CD4-positive, CD25-positive, alpha-beta regulatory T cell (primary cell): ENCODE measurements around the gene NTM. TPM values are rescaled to one million over a fixed set of nuclear protein-coding genes. Genes with fewer than 3 reads are reported as not detected.

Experiments
- ATAC-seq, 2 donors: fragments of 150-1000 bp; cut with Tn5 transposase; one replicate each; pipeline ENCODE4 v1.10.0; 2021; ENCODE audit warnings: low read depth in 2 of 2, moderate number of reproducible peaks in 2 of 2, moderate library complexity in 1 of 2
- DNase-seq, 3 donors: peaks; one replicate each; pipeline versions ENCODE4 v3.0.0 to v3.0.0-alpha.2; 2012 to 2022; ENCODE audit warnings: mixed read lengths in 1 of 3
- H3K27ac ChIP-seq: one replicate; pipeline ENCODE4 v1.7.0; 2013; ENCODE audit warnings: mild to moderate bottlenecking, low read length; ENCODE audit not compliant: insufficient read depth, poor library complexity, severe bottlenecking
- H3K27me3 ChIP-seq: one replicate; pipeline ENCODE4 v1.7.0; 2013; ENCODE audit warnings: low read length; ENCODE audit not compliant: control insufficient read depth, insufficient read depth
- H3K36me3 ChIP-seq: one replicate; pipeline ENCODE4 v1.7.0; 2013; ENCODE audit warnings: mild to moderate bottlenecking, low read length, moderate library complexity; ENCODE audit not compliant: control insufficient read depth, insufficient read depth
- H3K4me1 ChIP-seq: 2 replicates; pipeline ENCODE4 v1.7.0; 2013; ENCODE audit warnings: mild to moderate bottlenecking, low read length; ENCODE audit not compliant: insufficient read depth, control insufficient read depth, poor library complexity, severe bottlenecking
- H3K4me3 ChIP-seq: one replicate; pipeline ENCODE4 v1.7.0; 2013; ENCODE audit warnings: low read depth, mild to moderate bottlenecking, low read length, moderate library complexity
- H3K9me3 ChIP-seq, 2 experiments: 1 replicate in 1 of 2; 2 replicates in 1 of 2; pipeline ENCODE4 v1.7.0; 2013; ENCODE audit warnings: low read length in 2 of 2, mild to moderate bottlenecking in 1 of 2, moderate library complexity in 1 of 2; ENCODE audit not compliant: control insufficient read depth in 2 of 2
- H3K27ac Mint-ChIP-seq, 3 donors: one replicate each; pipeline ENCODE4 v1.8.0; 2020 to 2022; ENCODE audit warnings: mild to moderate bottlenecking in 3 of 3, mixed read lengths in 3 of 3, moderate library complexity in 2 of 3
- H3K27me3 Mint-ChIP-seq: one replicate; pipeline ENCODE4 v1.8.0; 2022; ENCODE audit warnings: mild to moderate bottlenecking, mixed read lengths
- H3K36me3 Mint-ChIP-seq: one replicate; pipeline ENCODE4 v1.8.0; 2020; ENCODE audit warnings: mixed read lengths
- H3K4me1 Mint-ChIP-seq, 4 donors: one replicate each; pipeline ENCODE4 v1.8.0; 2020 to 2022; ENCODE audit warnings: mixed read lengths in 4 of 4, mild to moderate bottlenecking in 1 of 4
- H3K4me3 Mint-ChIP-seq, 4 donors: one replicate each; pipeline ENCODE4 v1.8.0; 2020 to 2022; ENCODE audit warnings: mild to moderate bottlenecking in 4 of 4, mixed read lengths in 4 of 4, moderate library complexity in 3 of 4
- H3K9me3 Mint-ChIP-seq, 7 donors: one replicate each; pipeline ENCODE4 v1.8.0; 2020 to 2022; ENCODE audit warnings: mixed read lengths in 7 of 7, mild to moderate bottlenecking in 3 of 7, moderate library complexity in 2 of 7
- polyA plus RNA-seq, 4 donors: library from polyadenylated mRNA; unstranded; fragments of 300-500 nt; fragmentation: Illumina TruSeq; gene quantifications; one replicate each; pipeline ENCODE4 v1.2.3, GENCODE V29; 2021
- total RNA-seq: library from RNA; stranded (reverse); gene quantifications from one replicate; pipeline ENCODE4 v1.2.3, GENCODE V29; 2022

NTM gene
- total and polyA plus RNA-seq, 5 donors from 2014 or later = 1.3 TPM; not detected in 4

GRCh38 chr11:131886201-131886600 is 515.8 kb downstream of the NTM start:
- Histone ChIP-seq H3K4me3 (no peak overlapping the region), H3K27ac (no peak overlapping the region), H3K4me1 (no peaks in the 10 kb centered on the region), H3K36me3 (no peaks in the 10 kb centered on the region), H3K9me3 (no peaks in the 10 kb centered on the region), H3K27me3 (no peaks in the 10 kb centered on the region)
- no peak overlapping the region for H3K4me3 Mint-ChIP-seq
- no peak overlapping the region for H3K27ac Mint-ChIP-seq
- no peak for DNase-seq
- peaks cover 0 to 4% (median 0%) of the 10 kb centered on the region in 7 donors for H3K9me3 Mint-ChIP-seq
- H3K36me3 Mint-ChIP-seq = no peaks in the 10 kb centered on the region
- no peaks in the 10 kb centered on the region for H3K27me3 Mint-ChIP-seq
- ATAC-seq = no peak
- H3K4me1 Mint-ChIP-seq = no peaks in the 10 kb centered on the region

GRCh38 chr11:131888230-131888855 is 517.9 kb downstream of the NTM start:
- Histone ChIP-seq H3K4me3 (no peak overlapping the region), H3K4me1 (no peaks in the 10 kb centered on the region), H3K9me3 (no peaks in the 10 kb centered on the region), H3K27me3 (no peaks in the 10 kb centered on the region), H3K27ac (no peak overlapping the region), H3K36me3 (no peaks in the 10 kb centered on the region)
- Mint-ChIP-seq H3K4me3 (no peak overlapping the region), H3K4me1 (no peaks in the 10 kb centered on the region), H3K27me3 (no peaks in the 10 kb centered on the region), H3K36me3 (no peaks in the 10 kb centered on the region), H3K27ac (no peak overlapping the region), H3K9me3 (peaks cover 0 to 4% (median 0%) of the 10 kb centered on the region in 7 donors)
- no peak for DNase-seq
- ATAC-seq = no peak

GRCh38 chr11:131889146-131889577 is 518.7 kb downstream of the NTM start:
- H3K4me1 ChIP-seq = no peaks in the 10 kb centered on the region
- H3K36me3 ChIP-seq = no peaks in the 10 kb centered on the region
- no peak overlapping the region for H3K4me3 ChIP-seq
- ATAC-seq = no peak
- Mint-ChIP-seq H3K36me3 (no peaks in the 10 kb centered on the region), H3K9me3 (peaks cover 0 to 4% (median 0%) of the 10 kb centered on the region in 7 donors), H3K27me3 (no peaks in the 10 kb centered on the region), H3K27ac (no peak overlapping the region), H3K4me3 (no peak overlapping the region), H3K4me1 (no peaks in the 10 kb centered on the region)
- H3K27ac ChIP-seq = no peak overlapping the region
- H3K9me3 ChIP-seq = no peaks in the 10 kb centered on the region
- no peaks in the 10 kb centered on the region for H3K27me3 ChIP-seq
- no peak for DNase-seq

DNA sequence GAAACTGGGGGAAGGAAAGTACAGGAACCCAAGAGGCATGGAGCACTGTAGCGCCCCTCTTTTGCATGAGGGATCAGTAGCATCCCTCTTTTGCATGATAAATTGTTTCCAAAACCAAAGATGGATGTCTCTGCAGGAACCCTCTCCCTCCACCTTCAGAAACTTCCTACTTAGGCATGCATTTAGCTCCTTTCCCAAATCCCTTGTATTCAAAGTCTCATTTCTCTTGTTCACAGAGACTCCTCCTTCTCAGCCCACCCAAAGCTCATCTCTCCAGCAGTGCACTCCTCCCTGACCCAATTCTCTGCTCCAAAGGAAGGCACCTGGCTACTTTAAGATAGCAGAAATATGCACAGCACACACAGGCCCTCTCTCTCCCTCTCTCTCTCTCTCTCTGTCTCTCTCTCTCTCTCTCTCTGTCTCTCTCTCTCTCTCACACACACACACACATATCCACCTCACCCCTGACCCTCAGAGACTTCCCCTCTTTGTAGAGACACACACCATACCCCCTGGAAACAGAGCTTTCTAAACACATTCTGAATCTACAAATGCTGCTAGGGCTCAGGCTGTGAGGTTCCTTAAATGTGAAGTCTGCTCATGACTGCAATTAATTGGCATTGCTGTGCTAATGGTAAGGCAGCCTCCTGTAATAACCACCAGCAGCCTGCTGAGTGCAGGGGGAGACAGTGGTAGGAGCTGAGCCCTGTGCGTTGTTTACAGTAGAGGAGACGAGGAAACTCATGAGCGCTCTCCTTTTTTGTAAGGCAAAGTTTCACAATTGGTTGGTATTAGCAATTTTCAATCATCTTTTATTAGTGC is 519.6 kb downstream of the NTM start:
- Histone ChIP-seq H3K36me3 (no peaks in the 10 kb centered on the region), H3K4me1 (no peaks in the 10 kb centered on the region), H3K27ac (no peak overlapping the region), H3K9me3 (no peaks in the 10 kb centered on the region), H3K4me3 (no peak overlapping the region), H3K27me3 (no peaks in the 10 kb centered on the region)
- Mint-ChIP-seq H3K9me3 (peaks cover 0 to 4% (median 0%) of the 10 kb centered on the region in 7 donors), H3K4me3 (no peak overlapping the region), H3K4me1 (no peaks in the 10 kb centered on the region), H3K36me3 (no peaks in the 10 kb centered on the region), H3K27ac (no peak overlapping the region), H3K27me3 (no peaks in the 10 kb centered on the region)
- ATAC-seq (no peak), DNase-seq (no peak)

GRCh38 chr11:131893103-131893890 is 522.9 kb downstream of the NTM start:
- Mint-ChIP-seq H3K4me3 (no peak overlapping the region), H3K4me1 (no peaks in the 10 kb centered on the region), H3K9me3 (peaks cover 0 to 4% (median 0%) of the 10 kb centered on the region in 7 donors), H3K27ac (no peak overlapping the region), H3K36me3 (no peaks in the 10 kb centered on the region), H3K27me3 (no peaks in the 10 kb centered on the region)
- Histone ChIP-seq H3K36me3 (no peaks in the 10 kb centered on the region), H3K9me3 (no peaks in the 10 kb centered on the region), H3K27me3 (no peaks in the 10 kb centered on the region), H3K4me3 (no peak overlapping the region), H3K4me1 (no peaks in the 10 kb centered on the region), H3K27ac (no peak overlapping the region)
- DNase-seq (no peak), ATAC-seq (no peak)

GRCh38 chr11:131893988-131894387 is 523.6 kb downstream of the NTM start:
- no peaks in the 10 kb centered on the region for H3K4me1 Mint-ChIP-seq
- no peak overlapping the region for H3K27ac Mint-ChIP-seq
- no peak overlapping the region for H3K4me3 Mint-ChIP-seq
- Histone ChIP-seq H3K4me1 (no peaks in the 10 kb centered on the region), H3K4me3 (no peak overlapping the region), H3K36me3 (no peaks in the 10 kb centered on the region), H3K9me3 (no peaks in the 10 kb centered on the region), H3K27ac (no peak overlapping the region), H3K27me3 (no peaks in the 10 kb centered on the region)
- peaks cover 3% of the 10 kb centered on the region for H3K27me3 Mint-ChIP-seq
- DNase-seq (no peak), ATAC-seq (no peak)
- H3K9me3 Mint-ChIP-seq = peaks cover 0 to 4% (median 1%) of the 10 kb centered on the region in 7 donors
- H3K36me3 Mint-ChIP-seq = no peaks in the 10 kb centered on the region

GRCh38 chr11:131894615-131895544 is 524.5 kb downstream of the NTM start:
- no peaks in the 10 kb centered on the region for H3K4me1 Mint-ChIP-seq
- H3K36me3 Mint-ChIP-seq = no peaks in the 10 kb centered on the region
- no peaks in the 10 kb centered on the region for H3K36me3 ChIP-seq
- H3K27me3 ChIP-seq = no peaks in the 10 kb centered on the region
- no peak overlapping the region for H3K27ac Mint-ChIP-seq
- H3K4me3 Mint-ChIP-seq = no peak overlapping the region
- H3K4me3 ChIP-seq = no peak overlapping the region
- no peaks in the 10 kb centered on the region for H3K9me3 ChIP-seq
- H3K27me3 Mint-ChIP-seq = peaks cover 4% of the 10 kb centered on the region
- H3K9me3 Mint-ChIP-seq = peaks cover 0 to 4% (median 2%) of the 10 kb centered on the region in 7 donors
- H3K4me1 ChIP-seq = no peaks in the 10 kb centered on the region
- ATAC-seq = no peak
- no peak for DNase-seq
- H3K27ac ChIP-seq = no peak overlapping the region
